ENCODE results near the gene ODF4.

DNA sequence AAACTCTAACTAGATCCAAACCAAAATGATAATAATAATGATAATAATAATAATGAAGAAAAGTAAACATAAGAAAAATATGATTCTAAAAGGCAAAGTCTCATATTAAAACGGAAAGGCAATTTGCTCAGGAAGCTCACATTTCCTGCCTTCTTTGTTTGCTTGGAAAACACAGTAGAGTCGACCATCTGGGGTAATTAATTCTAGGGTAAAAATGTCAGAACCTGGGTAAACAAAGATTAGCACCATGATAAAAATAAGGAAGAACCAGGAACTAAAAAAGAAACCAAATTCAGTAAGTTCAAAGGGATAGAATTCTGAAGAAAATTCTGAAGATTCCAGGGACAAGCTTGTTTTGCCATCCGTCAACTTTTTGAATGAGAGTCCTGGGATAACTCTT is 20.6 kb downstream of the ODF4 start:
- TF ChIP-seq, protein P1, sequence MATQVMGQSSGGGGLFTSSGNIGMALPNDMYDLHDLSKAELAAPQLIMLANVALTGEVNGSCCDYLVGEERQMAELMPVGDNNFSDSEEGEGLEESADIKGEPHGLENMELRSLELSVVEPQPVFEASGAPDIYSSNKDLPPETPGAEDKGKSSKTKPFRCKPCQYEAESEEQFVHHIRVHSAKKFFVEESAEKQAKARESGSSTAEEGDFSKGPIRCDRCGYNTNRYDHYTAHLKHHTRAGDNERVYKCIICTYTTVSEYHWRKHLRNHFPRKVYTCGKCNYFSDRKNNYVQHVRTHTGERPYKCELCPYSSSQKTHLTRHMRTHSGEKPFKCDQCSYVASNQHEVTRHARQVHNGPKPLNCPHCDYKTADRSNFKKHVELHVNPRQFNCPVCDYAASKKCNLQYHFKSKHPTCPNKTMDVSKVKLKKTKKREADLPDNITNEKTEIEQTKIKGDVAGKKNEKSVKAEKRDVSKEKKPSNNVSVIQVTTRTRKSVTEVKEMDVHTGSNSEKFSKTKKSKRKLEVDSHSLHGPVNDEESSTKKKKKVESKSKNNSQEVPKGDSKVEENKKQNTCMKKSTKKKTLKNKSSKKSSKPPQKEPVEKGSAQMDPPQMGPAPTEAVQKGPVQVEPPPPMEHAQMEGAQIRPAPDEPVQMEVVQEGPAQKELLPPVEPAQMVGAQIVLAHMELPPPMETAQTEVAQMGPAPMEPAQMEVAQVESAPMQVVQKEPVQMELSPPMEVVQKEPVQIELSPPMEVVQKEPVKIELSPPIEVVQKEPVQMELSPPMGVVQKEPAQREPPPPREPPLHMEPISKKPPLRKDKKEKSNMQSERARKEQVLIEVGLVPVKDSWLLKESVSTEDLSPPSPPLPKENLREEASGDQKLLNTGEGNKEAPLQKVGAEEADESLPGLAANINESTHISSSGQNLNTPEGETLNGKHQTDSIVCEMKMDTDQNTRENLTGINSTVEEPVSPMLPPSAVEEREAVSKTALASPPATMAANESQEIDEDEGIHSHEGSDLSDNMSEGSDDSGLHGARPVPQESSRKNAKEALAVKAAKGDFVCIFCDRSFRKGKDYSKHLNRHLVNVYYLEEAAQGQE (IDR thresholded peaks at IDR 0.05; ENCODE audit: low read depth, low read length), result no peak
- TF ChIP-seq, protein P2, sequence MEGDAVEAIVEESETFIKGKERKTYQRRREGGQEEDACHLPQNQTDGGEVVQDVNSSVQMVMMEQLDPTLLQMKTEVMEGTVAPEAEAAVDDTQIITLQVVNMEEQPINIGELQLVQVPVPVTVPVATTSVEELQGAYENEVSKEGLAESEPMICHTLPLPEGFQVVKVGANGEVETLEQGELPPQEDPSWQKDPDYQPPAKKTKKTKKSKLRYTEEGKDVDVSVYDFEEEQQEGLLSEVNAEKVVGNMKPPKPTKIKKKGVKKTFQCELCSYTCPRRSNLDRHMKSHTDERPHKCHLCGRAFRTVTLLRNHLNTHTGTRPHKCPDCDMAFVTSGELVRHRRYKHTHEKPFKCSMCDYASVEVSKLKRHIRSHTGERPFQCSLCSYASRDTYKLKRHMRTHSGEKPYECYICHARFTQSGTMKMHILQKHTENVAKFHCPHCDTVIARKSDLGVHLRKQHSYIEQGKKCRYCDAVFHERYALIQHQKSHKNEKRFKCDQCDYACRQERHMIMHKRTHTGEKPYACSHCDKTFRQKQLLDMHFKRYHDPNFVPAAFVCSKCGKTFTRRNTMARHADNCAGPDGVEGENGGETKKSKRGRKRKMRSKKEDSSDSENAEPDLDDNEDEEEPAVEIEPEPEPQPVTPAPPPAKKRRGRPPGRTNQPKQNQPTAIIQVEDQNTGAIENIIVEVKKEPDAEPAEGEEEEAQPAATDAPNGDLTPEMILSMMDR (IDR thresholded peaks at IDR 0.05), result no peak
- no peak for TF ChIP-seq MXI1 (IDR thresholded peaks at IDR 0.05; ENCODE audit: low read depth, low read length)
- TF ChIP-seq EP300 (IDR thresholded peaks at IDR 0.05; ENCODE audit: borderline replicate concordance in 1 of 2, low read depth in 1 of 2, low read length in 1 of 2), result no peak
- TF ChIP-seq GATA2 (CRISPR knock-in tag; IDR thresholded peaks at IDR 0.05), result no peak
- TF ChIP-seq TAF1 (IDR thresholded peaks at IDR 0.05; ENCODE audit: borderline replicate concordance, low read depth, low read length), result no peak
- TF ChIP-seq RFX5 (IDR thresholded peaks at IDR 0.05; ENCODE audit: low read length), result no peak
- TF ChIP-seq SMC3 (IDR thresholded peaks at IDR 0.05; ENCODE audit: low read depth, low read length), result no peak
- TF ChIP-seq YY1 (IDR thresholded peaks at IDR 0.05; ENCODE audit: low read depth), result no peak
